GM12875 (cell line): ENCODE measurements around the gene MRPS5.

Experiments
- H3K4me3 ChIP-seq: one replicate; pipeline ENCODE4 v1.5.1; 2011; ENCODE audit warnings: low read depth, low read length, control low read depth
- CTCF ChIP-seq: IDR thresholded peaks from 2 replicates; pipeline ENCODE4 v1.5.1; 2011; ENCODE audit warnings: low read depth, mild to moderate bottlenecking, control low read depth, inconsistent platforms, low read length, moderate library complexity, borderline replicate concordance; ENCODE audit not compliant: insufficient read depth

The MRPS5 gene

GRCh38 chr2:95121407-95122196, at the start of gene MRPS5:
TSS of gene MRPS5 (minus strand) at chr2:95121808. CDS start at chr2:95121791, 17 bp downstream.
- no peak for TF ChIP-seq CTCF

GRCh38 chr2:95166065-95166763, 44.6 kb upstream of the MRPS5 start:
- no peak for TF ChIP-seq CTCF
- H3K4me3 ChIP-seq: peak overlapping the region; percentile 83

More at GRCh38 chr2:95121407-95122196, at the start of gene MRPS5:
- peak within 1 kb of the TSS; percentile 90 for H3K4me3 ChIP-seq

- H3K4me3 ChIP-seq: peak within 1 kb of the TSS; percentile 83
- TF ChIP-seq CTCF: 0 out of 2 replicates have a peak, but pooled peaks have one; percentile 13
Measured at GRCh38 chr2:95165371-95166064, 43.9 kb upstream of the MRPS5 start, which contains the start of gene ZNF2. TSS of gene ZNF2 (plus strand) at chr2:95165809. CDS start at chr2:95176227, 10,418 bp downstream.

GRCh38 chr2:95165030-95165370, 43.4 kb upstream of the MRPS5 start:
- TF ChIP-seq CTCF: no peak
- H3K4me3 ChIP-seq: peak overlapping the region; percentile 83

- H3K4me3 ChIP-seq: peak within 1 kb of the TSS; percentile 60
- TF ChIP-seq CTCF: no peak
Measured at GRCh38 chr2:95159690-95160449, 38.3 kb upstream of the MRPS5 start, which contains the start of gene ZNF514. TSS of gene ZNF514 (minus strand) at chr2:95159848. CDS start at chr2:95153253, 6,595 bp downstream.

GRCh38 chr2:95158891-95159619, 37.4 kb upstream of the MRPS5 start:
- peak overlapping the region; percentile 60 for H3K4me3 ChIP-seq
- TF ChIP-seq CTCF: no peak
